ENCODE results near the gene MICAL1. TPM values are rescaled to one million over a fixed set of nuclear protein-coding genes. Genes with fewer than 3 reads are reported as not detected.
"Not testable (repeated sequence)": the region's sequence is repeated elsewhere in the genome, so short reads cannot be mapped to it uniquely, and the experiment has no call there.

Gene MICAL1
- total and polyA plus RNA-seq, 2 experiments from 2014 or later, result 46.5 to 51.2 TPM

- Histone ChIP-seq H4K20me1 (ENCODE audit: insufficient read depth, poor library complexity, severe bottlenecking) (no peaks in the 10 kb centered on the region), H3K36me3 (replicated peaks; ENCODE audit: insufficient read depth, low read depth) (no peaks in the 10 kb centered on the region), H3K4me1 (ENCODE audit: insufficient read depth) (no peaks in the 10 kb centered on the region), H3K27ac (peak overlapping the region; percentile 67), H3K9me2 (replicated peaks; ENCODE audit: insufficient read depth) (no peaks in the 10 kb centered on the region), H3K27me3 (no peaks in the 10 kb centered on the region), H3K9me3 (ENCODE audit: low read depth) (no peaks in the 10 kb centered on the region), H3K4me3 (no peak overlapping the region), H3K79me2 (peaks cover 6% of the 10 kb centered on the region), H2AFZ (no peak overlapping the region), H3K4me2 (no peak overlapping the region)
- TF ChIP-seq EZH2 (IDR thresholded peaks at IDR 0.05; ENCODE audit: borderline replicate concordance), result no peak
- no peak for TF ChIP-seq EZH2phosphoT487 (IDR thresholded peaks at IDR 0.05; ENCODE audit: low read depth, severe bottlenecking, unreplicated experiment)
- TF ChIP-seq CTCF (IDR thresholded peaks at IDR 0.05; ENCODE audit: poor library complexity), result no peak
- 87% methylated on average over 7 of the region's 7 CpGs for WGBS (ENCODE audit: low lambda C conversion rate, missing lambda C conversion rate)
- DNase-seq (ENCODE audit: low spot score), result no peak
Measured at GRCh38 chr6:109466212-109466923, 10.8 kb upstream of the MICAL1 start.

GRCh38 chr6:109465772-109466171, 10.2 kb upstream of the MICAL1 start:
- Histone ChIP-seq H3K9me3 (ENCODE audit: low read depth) (no peaks in the 10 kb centered on the region), H3K9me2 (replicated peaks; ENCODE audit: insufficient read depth) (no peaks in the 10 kb centered on the region), H3K36me3 (replicated peaks; ENCODE audit: insufficient read depth, low read depth) (no peaks in the 10 kb centered on the region), H3K27ac (peak overlapping the region; percentile 67), H2AFZ (no peak overlapping the region), H3K27me3 (no peaks in the 10 kb centered on the region), H3K79me2 (peaks cover 6% of the 10 kb centered on the region), H3K4me3 (no peak overlapping the region), H3K4me2 (no peak overlapping the region), H4K20me1 (ENCODE audit: insufficient read depth, poor library complexity, severe bottlenecking) (no peaks in the 10 kb centered on the region), H3K4me1 (ENCODE audit: insufficient read depth) (no peaks in the 10 kb centered on the region)
- no peak for DNase-seq (ENCODE audit: low spot score)
- TF ChIP-seq EZH2phosphoT487 (IDR thresholded peaks at IDR 0.05; ENCODE audit: low read depth, severe bottlenecking, unreplicated experiment) (no peak), CTCF (IDR thresholded peaks at IDR 0.05; ENCODE audit: poor library complexity) (no peak), EZH2 (IDR thresholded peaks at IDR 0.05; ENCODE audit: borderline replicate concordance) (no peak)
- 83% methylated on average over 7 of the region's 7 CpGs for WGBS (ENCODE audit: low lambda C conversion rate, missing lambda C conversion rate)

GRCh38 chr6:109461733-109462526, 6.4 kb upstream of the MICAL1 start:
- Histone ChIP-seq H3K36me3 (replicated peaks; ENCODE audit: insufficient read depth, low read depth) (no peaks in the 10 kb centered on the region), H2AFZ (no peak overlapping the region), H3K4me1 (ENCODE audit: insufficient read depth) (peaks cover 4% of the 10 kb centered on the region), H3K79me2 (peaks cover 6% of the 10 kb centered on the region), H3K4me3 (no peak overlapping the region), H3K27ac (no peak overlapping the region), H4K20me1 (ENCODE audit: insufficient read depth, poor library complexity, severe bottlenecking) (no peaks in the 10 kb centered on the region), H3K9me2 (replicated peaks; ENCODE audit: insufficient read depth) (no peaks in the 10 kb centered on the region), H3K9me3 (ENCODE audit: low read depth) (no peaks in the 10 kb centered on the region), H3K27me3 (no peaks in the 10 kb centered on the region), H3K4me2 (no peak overlapping the region)
- DNase-seq (ENCODE audit: low spot score), result no peak
- TF ChIP-seq CTCF (IDR thresholded peaks at IDR 0.05; ENCODE audit: poor library complexity), result no peak
- TF ChIP-seq EZH2 (IDR thresholded peaks at IDR 0.05; ENCODE audit: borderline replicate concordance), result no peak
- WGBS (ENCODE audit: low lambda C conversion rate, missing lambda C conversion rate), result 93% methylated on average over 1 of the region's 1 CpG

- H3K4me3 ChIP-seq; H3K36me3 ChIP-seq (replicated peaks; ENCODE audit: insufficient read depth, low read depth); H3K27me3 ChIP-seq; H3K9me2 ChIP-seq (replicated peaks; ENCODE audit: insufficient read depth); H3K4me1 ChIP-seq (ENCODE audit: insufficient read depth); H3K79me2 ChIP-seq; H2AFZ ChIP-seq; H3K9me3 ChIP-seq (ENCODE audit: low read depth); DNase-seq (ENCODE audit: low spot score); H3K4me2 ChIP-seq; H4K20me1 ChIP-seq (ENCODE audit: insufficient read depth, poor library complexity, severe bottlenecking): not testable (repeated sequence)
- H3K27ac ChIP-seq, result peak overlapping the region; percentile 18
- 100% methylated on average over 1 of the region's 1 CpG for WGBS (ENCODE audit: low lambda C conversion rate, missing lambda C conversion rate)
Measured at GRCh38 chr6:109461205-109461604, 5.6 kb upstream of the MICAL1 start.
